Mesothelial cell of epicardium (in vitro differentiated cells): ENCODE data around the gene IDS. TPM values are rescaled to one million over a fixed set of nuclear protein-coding genes. Genes with fewer than 3 reads are reported as not detected.

ENCODE experiments used
- DNase-seq, 2 experiments: peaks; one replicate each; pipeline ENCODE4 v3.0.0; 2021; ENCODE audit warnings: low spot score in 2 of 2; ENCODE audit not compliant: unreplicated experiment in 2 of 2
- H3K27ac Mint-ChIP-seq: 2 replicates; pipeline ENCODE4 v1.8.0; 2021; ENCODE audit warnings: mixed read lengths
- H3K27me3 Mint-ChIP-seq: 2 replicates; pipeline ENCODE4 v1.8.0; 2021; ENCODE audit warnings: low read depth, mixed read lengths
- H3K36me3 Mint-ChIP-seq: 2 replicates; pipeline ENCODE4 v1.8.0; 2021; ENCODE audit warnings: mixed read lengths
- H3K4me1 Mint-ChIP-seq: 2 replicates; pipeline ENCODE4 v1.8.0; 2021; ENCODE audit warnings: mixed read lengths
- H3K4me3 Mint-ChIP-seq: 2 replicates; pipeline ENCODE4 v1.8.0; 2021; ENCODE audit warnings: mild to moderate bottlenecking, moderate library complexity, mixed read lengths
- H3K9me3 Mint-ChIP-seq: 2 replicates; pipeline ENCODE4 v1.8.0; 2021; ENCODE audit warnings: mixed read lengths
- CTCF ChIP-seq: fragments of 200-600 bp; sonication (generic); IDR thresholded peaks from one replicate; pipeline ENCODE4 v1.5.0; 2021; ENCODE audit warnings: antibody characterized with exemption; ENCODE audit not compliant: unreplicated experiment
- total RNA-seq: library from RNA; stranded (reverse); gene quantifications from 3 replicates; pipeline ENCODE4 v1.2.1, GENCODE V29; 2021

Gene IDS
- total RNA-seq, 1 donor from 2014 or later, result 43.3 TPM

- no peaks in the 10 kb centered on the region for H3K4me1 Mint-ChIP-seq
- TF ChIP-seq CTCF, result no peak
- no peak for DNase-seq
- H3K4me3 Mint-ChIP-seq, result no peak overlapping the region
- no peaks in the 10 kb centered on the region for H3K9me3 Mint-ChIP-seq
- H3K27ac Mint-ChIP-seq, result no peak overlapping the region
- H3K27me3 Mint-ChIP-seq, result no peaks in the 10 kb centered on the region
- H3K36me3 Mint-ChIP-seq, result peaks cover 17% of the 10 kb centered on the region
Observed at GRCh38 chrX:149497626-149498025, 7.5 kb downstream of the IDS start.

- no peak for DNase-seq
- H3K4me1 Mint-ChIP-seq, result no peaks in the 10 kb centered on the region
- H3K4me3 Mint-ChIP-seq, result no peak overlapping the region
- no peak for TF ChIP-seq CTCF
- no peak overlapping the region for H3K27ac Mint-ChIP-seq
- H3K9me3 Mint-ChIP-seq, result no peaks in the 10 kb centered on the region
- H3K27me3 Mint-ChIP-seq, result no peaks in the 10 kb centered on the region
- H3K36me3 Mint-ChIP-seq, result peaks cover 17% of the 10 kb centered on the region
Observed at GRCh38 chrX:149497054-149497453, 8.1 kb downstream of the IDS start.

GRCh38 chrX:149495573-149496071 lies 9.5 kb downstream of the IDS start:
- Mint-ChIP-seq H3K27me3 (no peaks in the 10 kb centered on the region), H3K36me3 (peaks cover 26% of the 10 kb centered on the region), H3K4me1 (no peaks in the 10 kb centered on the region), H3K4me3 (no peak overlapping the region), H3K9me3 (no peaks in the 10 kb centered on the region), H3K27ac (no peak overlapping the region)
- DNase-seq, result no peak
- no peak for TF ChIP-seq CTCF

GRCh38 chrX:149494844-149495565 lies 10.1 kb downstream of the IDS start:
- Mint-ChIP-seq H3K36me3 (peaks cover 31% of the 10 kb centered on the region), H3K4me1 (no peaks in the 10 kb centered on the region), H3K27me3 (no peaks in the 10 kb centered on the region), H3K9me3 (no peaks in the 10 kb centered on the region), H3K27ac (no peak overlapping the region), H3K4me3 (no peak overlapping the region)
- TF ChIP-seq CTCF, result no peak
- no peak for DNase-seq

- Mint-ChIP-seq H3K4me1 (no peaks in the 10 kb centered on the region), H3K27ac (no peak overlapping the region), H3K27me3 (no peaks in the 10 kb centered on the region), H3K4me3 (no peak overlapping the region), H3K36me3 (peaks cover 32% of the 10 kb centered on the region), H3K9me3 (peaks cover 3% of the 10 kb centered on the region)
- DNase-seq, result no peak
- TF ChIP-seq CTCF, result no peak
Observed at GRCh38 chrX:149493567-149494562, 11.2 kb downstream of the IDS start.
